ENCODE measurements around the gene PRDX4.
"Not testable (repeated sequence)": the region's sequence is repeated elsewhere in the genome, so short reads cannot be mapped to it uniquely, and the experiment has no call there.

The PRDX4 gene

DNA sequence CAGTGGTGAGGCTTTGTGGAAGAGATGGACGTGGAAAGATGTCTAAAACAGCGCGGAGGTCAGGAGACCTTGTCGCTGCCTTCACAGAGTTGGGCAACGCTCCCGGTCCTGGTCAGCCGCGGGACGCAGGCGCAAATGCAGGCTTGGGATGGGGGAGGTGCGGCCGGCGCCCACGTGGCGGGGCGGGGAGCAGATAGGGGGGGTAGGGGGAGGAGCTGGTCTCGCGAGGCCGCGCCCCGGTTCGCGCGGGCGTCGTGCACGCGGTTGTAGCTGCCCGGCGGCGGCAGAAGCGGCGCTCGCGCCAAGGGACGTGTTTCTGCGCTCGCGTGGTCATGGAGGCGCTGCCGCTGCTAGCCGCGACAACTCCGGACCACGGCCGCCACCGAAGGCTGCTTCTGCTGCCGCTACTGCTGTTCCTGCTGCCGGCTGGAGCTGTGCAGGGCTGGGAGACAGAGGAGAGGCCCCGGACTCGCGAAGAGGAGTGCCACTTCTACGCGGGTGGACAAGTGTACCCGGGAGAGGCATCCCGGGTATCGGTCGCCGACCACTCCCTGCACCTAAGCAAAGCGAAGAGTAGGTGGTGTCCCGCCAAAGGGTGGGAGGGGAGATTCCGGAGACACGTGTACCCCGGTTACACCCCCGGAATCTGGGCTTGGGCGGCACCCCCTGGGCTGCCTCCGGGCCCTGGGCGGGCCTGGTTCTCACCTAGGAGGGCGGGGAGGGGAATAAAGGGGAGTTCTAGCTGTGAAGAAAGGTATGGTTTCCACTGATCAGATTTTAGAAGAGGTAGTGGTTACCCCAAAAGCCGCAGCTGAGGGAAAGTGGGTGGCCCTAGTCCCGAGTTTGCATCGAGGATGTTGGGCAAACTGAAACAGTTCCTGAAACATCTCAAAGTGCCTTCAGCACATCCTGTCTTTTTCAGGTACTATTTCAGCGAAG is at the start of gene PRDX4:
TSS of gene PRDX4 (plus strand) at position 255 of the 939 bp plus-strand sequence. CDS start at position 333, 78 bp downstream.
- peak; percentile 86 for DNase-seq (ENCODE audit: low read depth)

DNA sequence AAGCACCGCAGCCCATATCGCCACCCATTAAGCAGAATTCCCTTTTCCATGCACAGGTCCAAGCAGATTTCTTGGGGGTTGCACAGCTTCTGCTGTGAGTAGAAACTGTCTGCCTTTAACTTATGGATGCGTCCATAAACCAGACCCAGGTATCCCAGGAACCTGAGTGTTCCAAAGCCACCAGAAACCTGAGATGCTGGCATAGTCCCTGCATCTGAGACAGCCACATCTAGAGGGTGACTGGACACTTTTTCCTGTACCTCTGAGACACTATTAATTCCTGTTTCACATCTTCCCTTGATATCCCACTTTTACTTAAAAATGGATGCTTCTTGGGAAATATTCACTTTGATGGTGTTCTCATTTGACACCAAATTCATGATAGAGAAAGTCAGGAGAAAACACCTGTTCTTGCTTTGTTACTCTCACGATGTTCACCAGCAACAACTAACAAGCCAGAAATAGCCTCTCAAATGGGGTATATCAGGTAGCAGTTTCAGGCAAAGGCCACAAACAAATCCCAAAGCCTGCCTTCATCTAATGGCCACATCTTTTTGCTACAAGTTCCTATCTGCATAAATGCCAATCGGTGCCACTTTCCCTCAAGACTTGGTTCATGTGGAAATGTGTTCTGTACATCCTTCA is 45.5 kb upstream of the PRDX4 start:
- no peak for DNase-seq (ENCODE audit: low read depth)

DNA sequence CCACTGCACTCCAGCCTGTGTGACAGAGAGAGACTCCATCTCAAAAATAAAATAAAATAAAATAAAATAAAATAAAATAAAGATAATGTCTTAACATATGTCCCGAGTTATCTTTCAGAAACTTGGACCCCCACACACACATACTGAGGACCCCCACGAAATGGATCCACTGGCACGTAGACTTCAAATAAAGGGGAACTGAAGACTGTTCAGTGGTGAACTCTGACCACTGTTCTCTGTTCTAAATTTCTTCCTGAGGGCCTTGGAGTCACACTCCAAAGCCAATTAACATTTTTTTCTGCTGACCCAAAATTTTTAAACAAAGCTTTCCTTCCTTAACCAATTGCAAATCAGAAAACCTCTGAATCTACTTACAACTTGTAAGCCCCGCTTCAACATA is 43.5 kb upstream of the PRDX4 start:
- DNase-seq (ENCODE audit: low read depth): no peak

DNA sequence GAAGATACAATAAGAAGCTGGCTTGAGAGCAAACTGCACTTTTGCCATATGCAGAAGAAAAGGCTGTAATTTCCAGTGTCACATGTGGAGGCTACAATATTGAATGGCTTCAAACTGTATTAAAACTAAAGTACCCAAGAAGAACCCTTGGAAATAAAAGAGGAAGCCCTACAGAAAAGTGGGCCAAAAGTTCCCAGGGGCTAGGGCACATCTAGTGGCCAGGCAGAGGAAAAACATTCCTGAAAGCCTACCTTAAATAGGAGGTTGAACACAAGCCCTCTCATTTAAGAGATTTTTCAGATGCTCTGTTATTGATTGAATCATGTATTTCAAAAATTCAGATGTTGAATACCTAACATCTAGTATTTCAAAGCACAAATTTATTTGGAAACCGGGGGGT is 40.6 kb upstream of the PRDX4 start:
- no peak for DNase-seq (ENCODE audit: low read depth)

DNA sequence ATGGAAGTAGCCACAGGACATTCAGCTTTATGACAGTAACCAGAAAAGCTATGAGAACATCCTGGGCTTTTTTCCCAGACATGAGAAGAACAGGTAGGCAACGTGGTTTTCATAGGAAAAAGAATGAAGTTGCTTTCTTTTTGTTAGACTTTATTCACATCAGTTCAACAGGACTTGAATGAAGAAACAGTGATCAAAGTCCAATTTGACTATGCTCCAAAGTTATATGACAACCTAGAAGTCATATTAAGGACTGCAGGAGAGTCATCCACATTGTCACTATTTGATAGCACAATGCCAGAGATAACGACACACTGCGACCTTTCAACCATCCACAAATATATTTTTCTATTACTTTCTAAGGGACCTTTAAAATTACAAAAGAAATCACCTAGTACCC is 39.2 kb upstream of the PRDX4 start:
- no peak for DNase-seq (ENCODE audit: low read depth)

DNA sequence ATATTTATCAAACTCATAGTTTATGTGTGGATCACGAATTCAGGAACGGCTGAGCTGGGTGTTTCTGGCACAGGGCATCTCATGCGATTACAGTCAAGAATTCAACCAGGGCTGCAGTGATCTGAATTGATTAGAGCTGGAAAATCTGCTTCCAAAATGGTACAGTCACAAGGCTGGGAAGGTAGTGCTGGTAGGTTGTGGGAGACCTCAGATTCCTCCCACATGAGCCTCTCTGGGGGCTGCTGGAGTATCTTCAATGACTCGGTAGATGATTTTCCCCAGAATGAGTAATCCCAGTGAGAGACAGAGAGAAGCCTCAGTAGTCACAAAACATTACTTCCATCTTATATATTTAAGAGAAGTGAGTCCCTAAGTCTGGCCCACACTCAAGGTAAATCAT is 36.2 kb upstream of the PRDX4 start:
- no peak for DNase-seq (ENCODE audit: low read depth)

DNA sequence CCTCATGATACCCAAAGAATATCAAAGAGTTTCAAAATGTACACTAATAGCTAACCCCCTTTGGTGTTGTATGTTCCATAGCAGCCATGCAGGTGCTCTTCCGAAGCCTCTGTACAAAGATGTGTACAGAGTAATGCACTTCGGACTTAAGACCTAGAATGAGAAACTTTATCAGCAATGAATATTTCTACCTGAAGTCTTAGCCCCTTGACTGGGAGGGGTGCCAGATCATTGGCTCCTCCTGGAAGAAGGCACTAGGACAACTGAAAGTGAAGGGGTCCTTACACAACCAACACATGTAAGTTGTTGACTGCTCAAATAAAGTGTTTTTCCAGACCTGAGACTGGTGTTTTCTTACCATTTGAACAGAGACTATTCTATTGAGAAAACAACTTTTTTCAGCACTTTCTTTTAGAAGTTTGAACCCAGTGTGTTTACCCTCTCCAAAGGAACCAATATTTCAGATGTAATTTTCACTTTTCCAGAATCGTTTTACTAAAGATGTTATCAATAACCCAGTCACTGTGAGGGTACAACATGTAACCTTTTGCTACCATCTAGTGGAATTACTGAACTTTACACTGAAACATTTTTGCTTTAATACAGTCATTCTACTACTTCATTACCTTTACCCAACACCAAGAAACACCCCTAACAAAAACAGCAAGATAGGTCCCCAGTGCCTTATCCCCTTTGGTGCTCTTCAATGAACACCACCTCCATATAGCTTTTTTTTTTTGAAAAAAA is 33.3 kb upstream of the PRDX4 start:
- DNase-seq (ENCODE audit: low read depth): no peak

DNA sequence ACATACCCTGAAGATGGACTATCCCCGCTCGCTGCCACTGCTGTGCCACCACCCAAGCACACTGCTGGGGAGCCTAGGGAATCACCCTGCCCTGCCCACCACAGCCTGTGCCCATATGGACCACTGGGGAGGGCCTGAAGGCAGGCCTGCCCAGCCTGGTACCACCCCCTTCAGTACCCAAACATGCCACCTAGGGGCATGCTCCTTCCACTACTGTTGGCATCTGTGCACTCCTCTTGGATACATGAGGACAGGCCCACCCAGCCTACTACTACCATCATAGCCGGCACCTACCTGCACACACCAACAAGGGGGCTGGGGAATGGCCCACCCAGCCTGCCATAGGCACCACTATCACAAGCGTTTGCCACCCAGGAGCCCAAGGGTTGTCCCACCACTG is 30.1 kb upstream of the PRDX4 start:
- no peak for DNase-seq (ENCODE audit: low read depth)

DNA sequence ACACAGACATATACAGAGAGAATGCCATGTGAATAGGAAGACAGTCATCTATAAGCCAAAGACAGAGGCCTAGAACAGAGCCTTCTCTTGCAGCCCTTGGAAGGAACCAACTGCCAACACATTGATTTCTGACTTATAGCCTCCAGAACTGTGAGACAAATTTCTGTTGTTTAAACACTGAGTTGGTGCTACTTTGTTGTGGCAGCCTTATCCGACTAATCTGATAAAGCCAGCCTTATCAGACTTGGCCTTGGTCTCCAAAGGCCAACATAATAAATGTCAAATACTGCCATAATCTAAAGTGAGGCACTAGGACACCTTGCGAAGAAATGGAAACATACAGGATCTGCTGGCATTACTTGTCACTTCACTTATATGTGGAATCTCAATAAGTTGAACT is 24.3 kb upstream of the PRDX4 start:
- DNase-seq (ENCODE audit: low read depth): no peak

DNA sequence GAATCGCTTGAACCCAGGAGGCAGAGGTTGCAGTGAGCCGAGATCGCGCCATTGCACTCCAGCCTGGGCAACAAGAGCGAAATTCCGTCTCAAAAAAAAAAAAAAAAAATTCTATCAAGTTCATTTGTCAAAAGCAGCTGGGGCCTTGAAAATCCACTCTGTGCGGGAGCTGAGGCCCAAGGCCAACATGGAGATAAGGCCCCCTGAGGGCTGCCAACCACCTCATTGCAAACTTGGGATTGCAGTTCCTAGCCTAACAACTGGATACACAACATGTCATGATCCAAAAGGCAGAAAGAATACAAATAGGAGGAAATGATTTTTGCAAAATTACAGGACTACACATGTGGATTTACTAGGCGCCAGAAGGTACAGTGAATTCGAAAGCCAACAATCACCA is 22.5 kb upstream of the PRDX4 start:
- DNase-seq (ENCODE audit: low read depth): no peak

DNA sequence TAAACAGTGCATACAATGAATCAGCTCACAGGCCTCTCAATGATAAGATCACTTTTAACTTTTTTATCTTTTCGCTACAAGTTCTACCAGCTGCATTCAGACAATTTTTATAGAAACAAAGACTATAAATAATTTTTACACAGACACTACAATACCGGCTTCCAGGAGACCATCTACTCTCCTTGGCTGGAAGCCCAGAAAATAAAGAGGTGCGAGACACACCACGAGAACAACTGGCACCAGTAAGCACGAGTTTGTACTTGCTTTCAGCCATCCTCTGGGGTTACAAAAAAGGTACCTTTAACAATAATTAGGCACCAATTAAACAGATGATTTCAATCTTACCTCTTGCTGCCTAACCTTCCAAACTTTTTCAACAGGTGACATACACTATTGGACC is 11.2 kb upstream of the PRDX4 start:
- no peak for DNase-seq (ENCODE audit: low read depth)

DNA sequence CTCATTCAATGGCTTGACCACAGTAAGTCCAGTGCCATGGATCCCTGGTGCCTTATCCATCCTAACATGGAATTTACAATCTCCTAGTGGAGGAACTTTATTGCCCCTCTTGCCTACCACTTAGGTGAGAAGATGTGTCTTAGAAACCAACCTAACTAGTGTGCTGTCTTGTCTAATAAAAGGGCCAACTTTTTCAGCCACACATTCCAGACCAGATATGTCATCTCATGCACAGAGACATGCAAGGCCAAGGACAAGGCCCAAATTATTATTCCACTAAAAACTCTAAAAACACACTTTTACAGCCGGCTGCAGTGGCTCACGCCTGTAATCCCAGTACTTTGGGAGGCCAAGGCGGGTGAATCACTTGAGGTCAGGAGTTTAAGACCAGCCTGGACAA is 10.6 kb upstream of the PRDX4 start:
- peak; percentile 74 for DNase-seq (ENCODE audit: low read depth)

DNA sequence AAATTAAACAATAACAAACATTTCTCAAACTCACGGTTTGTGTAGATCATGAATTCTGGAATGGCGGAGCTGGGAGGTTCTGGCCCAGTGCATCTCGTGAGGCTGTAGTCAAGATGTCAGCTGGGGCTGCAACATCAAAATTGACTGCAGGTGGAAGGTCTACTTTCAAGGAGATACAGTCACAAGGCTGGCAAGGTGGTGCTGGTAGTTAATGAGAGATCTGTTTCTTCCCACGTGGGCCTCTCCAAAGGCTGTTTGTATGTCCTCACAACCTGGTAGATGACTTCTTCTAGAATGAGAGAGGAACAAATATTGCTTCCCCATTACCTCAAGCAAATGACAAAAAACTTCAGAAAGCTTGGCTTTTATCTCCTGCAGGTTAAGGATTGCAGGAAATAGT is 8.0 kb upstream of the PRDX4 start:
- DNase-seq (ENCODE audit: low read depth): no peak

DNA sequence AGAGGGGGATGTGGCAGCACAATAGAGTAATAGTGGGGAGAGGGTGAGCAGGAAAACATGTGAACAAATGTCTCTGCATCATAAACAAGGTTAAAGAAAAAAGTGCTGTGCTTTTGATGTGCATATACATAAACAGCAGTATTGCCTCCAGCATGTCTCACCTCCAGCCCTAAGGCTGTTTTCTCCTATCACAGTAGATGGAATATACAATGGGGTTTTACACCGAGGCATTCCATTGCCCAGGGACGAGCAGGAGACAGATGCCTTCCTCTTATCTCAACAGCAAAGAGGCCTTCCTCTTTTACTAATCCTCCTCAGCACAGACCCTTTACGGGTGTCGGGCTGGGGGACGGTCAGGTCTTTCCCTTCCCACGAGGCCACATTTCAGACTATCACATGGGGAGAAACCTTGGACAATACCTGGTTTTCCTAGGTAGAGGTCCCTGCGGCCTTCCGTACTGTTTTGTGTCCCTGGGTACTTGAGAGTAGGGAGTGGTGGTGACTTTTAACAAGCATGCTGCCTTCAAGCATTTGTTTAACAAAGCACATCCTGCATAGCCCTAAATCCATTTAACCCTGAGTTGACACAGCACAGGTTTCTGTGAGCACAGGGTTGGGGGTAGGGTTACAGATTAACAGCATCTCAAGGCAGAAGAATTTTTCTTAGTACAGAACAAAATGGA is 7.1 kb upstream of the PRDX4 start:
- not testable (repeated sequence) for DNase-seq (ENCODE audit: low read depth)

DNA sequence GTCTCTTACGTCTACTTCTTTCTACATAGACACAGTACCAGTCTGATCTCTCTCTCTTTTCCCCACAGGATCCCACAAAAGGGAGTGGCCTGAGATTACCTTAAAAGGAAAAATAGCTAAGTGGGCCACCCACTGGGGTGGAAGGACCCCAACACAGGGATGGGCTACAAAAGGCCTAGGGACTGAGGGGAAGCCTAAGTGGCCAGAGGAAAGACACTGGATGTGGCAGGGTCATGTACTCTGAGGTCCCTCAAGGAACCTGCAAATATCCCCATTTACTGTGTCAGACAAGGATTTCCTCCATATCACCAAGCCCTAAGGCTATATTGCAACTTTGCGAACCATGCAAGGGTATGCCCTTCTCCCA is 6.5 kb upstream of the PRDX4 start:
- DNase-seq (ENCODE audit: low read depth): no peak

DNA sequence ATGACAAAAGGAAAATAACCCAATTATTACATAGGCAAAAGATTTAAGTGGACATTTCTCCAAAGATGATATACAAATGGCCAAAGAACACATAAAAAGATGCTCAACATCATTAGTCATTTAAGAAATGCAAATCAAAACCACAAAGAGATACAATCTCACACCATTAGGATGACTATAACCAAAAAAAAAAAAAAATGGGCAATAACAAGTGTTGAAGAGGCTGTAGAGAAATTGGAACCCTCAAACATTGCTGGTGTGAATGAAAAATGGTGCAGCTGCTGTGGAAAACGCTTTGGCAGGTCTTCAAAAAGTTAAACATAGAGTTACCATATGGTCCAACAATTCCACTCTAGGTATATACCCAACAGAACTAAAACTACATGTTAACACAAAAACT is 5.6 kb upstream of the PRDX4 start:
- peak; percentile 66 for DNase-seq (ENCODE audit: low read depth)

DNA sequence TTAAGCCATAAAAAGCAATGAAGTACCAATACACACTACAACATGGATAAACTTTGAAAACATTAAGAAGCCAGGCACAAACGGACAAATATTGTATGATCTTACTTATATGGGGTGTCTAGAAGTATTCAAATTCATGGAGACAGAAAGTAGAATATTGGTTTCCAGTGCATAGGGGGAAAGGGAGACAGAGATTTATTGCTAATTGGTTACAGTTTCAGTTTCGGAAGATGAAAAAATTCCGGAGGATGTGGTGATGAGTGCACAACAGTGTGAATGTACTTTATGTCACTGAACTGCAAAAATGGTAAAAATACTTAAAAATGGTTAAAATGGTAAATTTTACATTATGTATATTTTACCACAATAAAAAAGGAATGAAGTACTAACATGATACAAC is 5.1 kb upstream of the PRDX4 start:
- peak; percentile 22 for DNase-seq (ENCODE audit: low read depth)

DNA sequence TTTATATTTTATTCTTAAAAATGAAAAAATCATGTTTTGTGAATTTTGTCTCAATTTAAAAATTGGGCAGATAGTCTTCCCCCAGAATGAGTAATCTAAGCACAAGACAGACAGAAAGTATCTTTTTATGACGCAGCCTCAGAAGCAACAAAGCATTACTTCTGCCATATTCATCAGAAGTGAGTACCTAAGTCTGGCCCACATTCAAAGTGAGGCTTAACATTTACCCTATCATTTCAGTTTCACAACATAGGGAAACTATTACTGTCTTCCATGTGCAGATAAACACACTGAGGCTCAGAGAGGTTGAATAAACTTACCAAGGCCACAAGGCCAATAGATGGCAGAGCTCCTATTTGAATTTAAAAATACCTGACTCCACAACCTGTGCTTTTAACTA is 4.4 kb upstream of the PRDX4 start:
- DNase-seq (ENCODE audit: low read depth): peak; percentile 58

DNA sequence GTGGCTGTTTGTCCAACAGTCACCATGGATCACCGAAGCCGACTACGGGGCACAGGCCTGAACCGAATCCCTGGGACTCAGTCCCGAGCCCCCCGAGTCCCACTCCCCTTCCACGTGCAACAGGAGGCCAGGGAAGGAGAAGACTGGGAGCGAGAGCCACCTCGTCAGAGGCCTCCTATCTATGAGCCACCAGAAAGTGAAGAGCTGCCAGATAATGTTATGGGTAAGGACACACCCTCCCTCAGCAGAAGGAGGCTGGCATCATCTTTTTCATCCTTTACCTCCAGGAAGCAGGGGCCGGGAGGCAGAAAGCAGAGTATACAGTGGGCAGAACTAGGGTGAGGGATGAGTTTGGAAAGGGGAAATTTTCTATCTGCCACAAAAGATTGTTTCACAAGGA is 2.8 kb upstream of the PRDX4 start:
- no peak for DNase-seq (ENCODE audit: low read depth)

DNA sequence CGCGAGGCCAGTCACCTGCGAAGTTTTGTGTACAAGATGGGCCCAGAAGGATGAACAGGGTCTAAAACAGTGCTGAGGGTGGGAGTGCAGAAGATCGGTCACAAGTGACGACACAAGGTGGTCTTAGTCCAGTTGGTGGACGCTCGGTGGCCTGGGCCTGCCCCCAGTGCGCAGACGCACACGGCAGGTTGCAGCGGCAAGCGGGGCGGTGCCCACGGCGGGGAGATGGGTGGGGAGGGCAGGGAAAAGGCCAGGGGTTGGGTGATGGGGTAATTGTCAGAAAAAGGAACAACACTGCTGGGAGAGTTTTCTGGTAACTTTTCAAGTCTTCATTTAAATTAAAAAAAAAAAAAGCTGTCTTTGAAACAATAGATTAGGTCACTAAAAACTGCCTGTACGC is 1.0 kb upstream of the PRDX4 start:
- DNase-seq (ENCODE audit: low read depth): no peak

DNA sequence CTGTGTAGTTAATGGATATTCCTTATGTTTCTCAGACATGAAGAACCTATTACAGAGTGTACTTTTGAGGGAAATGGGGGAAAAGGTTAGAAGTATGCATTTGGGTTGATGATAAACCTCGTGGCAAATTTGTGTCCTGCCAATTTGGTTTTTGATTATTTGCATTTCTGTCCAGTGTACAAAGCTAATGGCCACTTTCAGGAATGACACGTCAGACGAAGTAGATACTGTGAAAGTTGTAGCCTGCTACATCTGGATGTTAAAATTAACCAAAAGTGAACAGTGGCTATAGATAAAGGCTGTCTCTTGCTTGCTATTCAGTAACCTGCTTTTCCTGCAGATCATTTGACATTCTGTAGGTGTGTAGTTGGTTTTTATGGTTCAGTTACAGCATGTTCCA is 1.0 kb downstream of the PRDX4 start:
- peak; percentile 10 for DNase-seq (ENCODE audit: low read depth)

DNA sequence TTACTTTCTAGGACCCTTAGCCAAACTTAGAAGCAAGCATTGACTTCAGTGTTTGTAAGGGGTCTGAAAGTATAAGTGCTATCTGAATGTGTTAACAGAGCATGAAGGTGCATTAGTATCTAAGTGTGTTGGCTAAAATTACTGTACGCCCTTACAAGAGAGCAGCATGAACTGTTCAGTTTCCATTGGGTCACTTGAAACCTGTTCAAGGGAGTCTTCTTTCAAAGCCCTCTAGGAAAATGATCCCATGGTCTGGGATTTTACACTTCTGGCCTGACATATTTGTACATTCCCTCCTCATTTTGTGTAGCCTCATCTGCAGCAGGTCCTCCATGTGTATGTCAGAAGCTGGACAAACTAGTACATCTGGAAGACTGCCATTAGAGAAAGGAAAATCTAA is 3.2 kb downstream of the PRDX4 start:
- no peak for DNase-seq (ENCODE audit: low read depth)
